H1 (cell line): ENCODE results near the gene TMPRSS2. TPM values are rescaled to one million over a fixed set of nuclear protein-coding genes. Genes with fewer than 3 reads are reported as not detected.

Experiments used
- BRCA1 ChIP-seq: IDR thresholded peaks from 2 replicates; pipeline ENCODE4 v1.6.1; 2012; ENCODE audit warnings: low read depth, low read length, improper control_type of control experiment
- CBX8 ChIP-seq: fragments of 300-800, 300-1000 bp; sonication (generic); IDR thresholded peaks from 2 replicates; pipeline ENCODE4 v1.7.1; 2016; ENCODE audit warnings: low read depth, low read length, borderline replicate concordance
- polyA plus RNA-seq, 7 experiments: library from polyadenylated mRNA; depleted of rRNA in 3 of 7; stranded (reverse) in 5 of 7; unstranded in 2 of 7; fragments of >200 nt in 5 of 7; fragments of 200-250 nt in 2 of 7; gene quantifications; 1 replicate in 5 of 7; 2 replicates in 1 of 7; 4 replicates in 1 of 7; pipeline versions ENCODE4 v1.2.1 to v1.2.3, GENCODE V29; 2011 to 2013; ENCODE audit warnings: missing spikeins in 2 of 7, mixed read lengths in 2 of 7
- total RNA-seq: library from RNA; stranded (reverse); fragmentation: NEBNext Ultra II Directional; extraction: Animal tissue kit (Norgen Biotek cat#: 25700); gene quantifications from 2 replicates; pipeline ENCODE4 v1.2.1, GENCODE V29; 2021

The TMPRSS2 gene
- total and polyA plus RNA-seq, 2 of the 8 experiments (the other 6 are each of a cell fraction or from before 2014, with no cell fraction given) = 9.2 to 11.0 TPM

GRCh38 chr21:41547111-41547510 is 39.2 kb upstream of the TMPRSS2 start (continued):
- no peak for TF ChIP-seq CBX8
- TF ChIP-seq BRCA1 = no peak
